Left ventricle myocardium superior (tissue), 1 donor: ENCODE data around the gene LRRC4C. TPM values are rescaled to one million over a fixed set of nuclear protein-coding genes. Genes with fewer than 3 reads are reported as not detected.
"Not testable (repeated sequence)": the region's sequence is repeated elsewhere in the genome, so short reads cannot be mapped to it uniquely, and the experiment has no call there.

Source experiments
- ATAC-seq: fragments of 200-7000 bp; cut with Tn5 transposase; one replicate; pipeline ENCODE4 v1.9.1; 2020; ENCODE audit warnings: mild to moderate bottlenecking, moderate library complexity
- DNase-seq: peaks from one replicate; pipeline ENCODE4 v3.0.0-alpha.2; 2020
- intact Hi-C: fragments of 100-400 bp; cut with micrococcal nuclease; formaldehyde crosslinking; loops from one replicate; pipeline ENCODE4 v1.11.0; 2022
- total RNA-seq: library from RNA; stranded (reverse); fragmentation: NEBNext Ultra II Directional; extraction: Animal tissue kit (Norgen Biotek cat#: 25700); gene quantifications from one replicate; pipeline ENCODE4 v1.2.1, GENCODE V29; 2021
- donor health status: DM: no; HTN: yes; CAD: no; lungs with severe emphysema.

Gene LRRC4C
- total RNA-seq, 1 donor from 2014 or later = 0.57 TPM

DNA sequence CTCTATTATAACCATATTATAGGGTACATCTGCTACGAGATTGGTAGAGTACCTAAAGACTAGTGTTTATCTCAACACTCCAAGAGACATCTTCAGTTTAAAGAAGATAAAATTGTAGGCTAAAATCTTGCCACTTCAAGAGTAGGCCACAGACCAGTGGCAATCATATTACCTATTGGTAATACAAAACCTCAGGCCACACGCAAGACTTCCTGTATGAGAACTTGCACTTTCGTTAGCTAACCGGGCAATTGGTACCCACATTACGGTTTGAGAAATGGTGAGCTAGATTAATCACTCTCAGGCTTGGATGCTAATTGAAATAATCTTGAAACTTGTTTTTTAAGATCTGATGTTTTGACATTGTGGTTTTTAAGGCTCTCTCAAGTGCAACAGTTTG is 772.7 kb downstream of the LRRC4C start:
- ATAC-seq = no peak
- no peak for DNase-seq
- intact Hi-C loops = no loop called here

DNA sequence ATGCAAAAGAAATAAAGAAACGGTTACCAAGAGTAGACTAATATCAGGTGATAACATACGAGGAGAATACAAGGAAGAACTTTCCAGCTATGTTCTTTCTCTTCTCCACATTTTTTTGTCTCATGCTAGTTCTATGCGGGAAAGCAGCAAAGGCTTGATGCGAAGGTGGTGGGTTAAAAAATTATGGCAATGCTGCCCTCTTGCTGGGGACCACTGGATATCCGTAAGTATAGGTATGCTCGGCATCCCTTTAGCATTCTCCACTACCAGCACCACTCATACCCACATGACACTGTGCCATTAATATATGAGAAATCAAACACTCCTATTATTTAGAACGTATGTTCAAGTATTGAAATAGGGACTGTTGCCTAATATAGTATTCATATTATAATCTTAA is 776.4 kb downstream of the LRRC4C start:
- intact Hi-C loops = no loop called here
- DNase-seq (no peak), ATAC-seq (no peak)

DNA sequence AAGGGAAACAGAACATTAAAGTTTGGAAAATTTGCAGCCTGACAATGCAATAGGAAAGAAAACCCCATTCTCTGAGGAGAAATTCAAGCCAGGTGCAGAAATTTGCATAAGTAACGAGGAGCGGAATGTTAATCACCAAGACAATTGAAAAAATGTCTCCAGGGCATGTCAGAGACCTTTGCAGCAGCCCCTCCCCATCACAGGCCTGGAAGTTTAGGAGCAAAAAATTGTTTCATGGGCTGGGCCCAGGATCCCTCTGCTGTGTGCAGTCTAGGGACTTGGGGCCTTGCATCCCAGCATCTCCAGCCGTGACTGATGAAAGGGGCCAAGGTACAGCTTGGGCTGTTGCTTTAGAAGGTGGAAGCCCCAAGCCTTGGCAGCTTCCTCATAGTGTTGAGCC is 780.2 kb downstream of the LRRC4C start:
- DNase-seq (no peak), ATAC-seq (no peak)
- intact Hi-C loops = no loop called here

DNA sequence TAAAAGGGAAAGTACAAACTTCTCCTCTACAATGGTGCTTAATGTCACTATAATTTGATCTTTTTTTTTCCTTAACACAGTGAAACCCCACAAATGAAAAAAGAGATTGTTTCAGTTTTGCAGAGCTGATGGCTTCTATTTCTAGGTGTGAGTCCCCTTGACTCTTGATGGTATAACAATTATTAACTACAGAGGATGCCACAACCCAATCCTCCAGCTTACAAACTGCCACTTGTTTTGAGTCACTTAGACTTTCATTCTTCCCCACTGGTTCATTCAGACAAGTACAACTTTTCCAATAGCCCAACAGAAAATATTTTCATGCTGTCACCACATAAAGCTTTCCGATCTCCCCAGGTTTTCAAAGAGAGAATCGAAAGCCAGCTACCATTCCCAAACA is 812.2 kb downstream of the LRRC4C start:
- intact Hi-C loops = no loop called here
- ATAC-seq = no peak
- DNase-seq = no peak

DNA sequence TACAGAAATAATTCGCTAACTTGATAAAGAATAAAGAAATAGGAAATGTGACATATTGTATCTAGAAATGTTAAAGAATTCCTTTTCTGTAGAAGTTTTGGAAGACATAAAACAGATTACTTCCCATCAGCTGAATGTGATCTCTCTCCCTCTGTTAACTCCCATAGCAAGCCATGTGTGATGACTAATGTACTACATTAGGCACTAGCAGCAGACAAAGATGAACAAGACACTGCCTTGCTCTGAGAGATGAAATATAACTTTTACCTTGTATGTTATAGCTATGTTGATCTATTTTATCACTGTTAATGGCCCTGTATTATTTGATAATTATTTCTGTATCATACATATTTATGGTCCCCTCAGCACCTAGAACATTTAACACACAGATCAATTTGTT is 817.2 kb downstream of the LRRC4C start:
- DNase-seq (no peak), ATAC-seq (no peak)
- intact Hi-C loops = no loop called here

DNA sequence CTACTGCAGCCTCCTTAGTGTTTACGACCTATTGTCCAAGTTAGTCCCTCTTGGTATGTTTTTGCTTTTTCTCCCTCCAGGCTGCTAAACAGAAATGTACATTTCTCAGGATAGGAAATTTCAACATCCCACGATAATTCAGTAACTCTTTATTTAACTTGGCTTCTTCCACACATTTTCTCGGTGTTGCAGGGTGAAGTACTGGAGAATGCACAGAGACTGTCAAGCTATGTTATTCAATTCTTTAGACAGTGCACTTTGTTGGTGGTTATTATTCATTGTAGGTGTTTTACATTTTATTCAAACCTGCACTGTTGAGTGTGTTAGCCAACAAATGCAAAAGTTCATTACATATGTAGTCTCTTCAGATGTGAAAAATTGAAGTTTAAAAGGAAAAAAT is 839.8 kb downstream of the LRRC4C start:
- DNase-seq (no peak), ATAC-seq (no peak)
- intact Hi-C loops = no loop called here

DNA sequence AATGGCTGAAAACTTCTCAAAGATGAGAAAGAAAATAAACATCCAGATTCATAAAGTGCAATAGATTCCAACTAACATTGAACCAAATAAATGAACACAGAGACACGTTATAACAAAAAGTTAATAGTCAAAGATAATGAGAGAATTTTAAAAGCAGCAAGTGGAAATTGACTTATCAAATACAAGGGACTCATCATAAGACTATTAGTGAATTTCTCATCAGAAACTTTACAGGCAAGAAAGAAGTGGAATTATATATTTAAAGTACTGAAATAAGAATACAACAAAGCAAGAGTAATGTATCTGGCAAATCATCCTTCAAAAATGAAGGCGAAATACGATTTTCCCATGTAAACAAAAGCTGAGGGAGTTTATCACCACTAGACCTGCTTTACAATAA is 852.7 kb downstream of the LRRC4C start:
- DNase-seq (no peak), ATAC-seq (no peak)
- intact Hi-C loops = no loop called here

DNA sequence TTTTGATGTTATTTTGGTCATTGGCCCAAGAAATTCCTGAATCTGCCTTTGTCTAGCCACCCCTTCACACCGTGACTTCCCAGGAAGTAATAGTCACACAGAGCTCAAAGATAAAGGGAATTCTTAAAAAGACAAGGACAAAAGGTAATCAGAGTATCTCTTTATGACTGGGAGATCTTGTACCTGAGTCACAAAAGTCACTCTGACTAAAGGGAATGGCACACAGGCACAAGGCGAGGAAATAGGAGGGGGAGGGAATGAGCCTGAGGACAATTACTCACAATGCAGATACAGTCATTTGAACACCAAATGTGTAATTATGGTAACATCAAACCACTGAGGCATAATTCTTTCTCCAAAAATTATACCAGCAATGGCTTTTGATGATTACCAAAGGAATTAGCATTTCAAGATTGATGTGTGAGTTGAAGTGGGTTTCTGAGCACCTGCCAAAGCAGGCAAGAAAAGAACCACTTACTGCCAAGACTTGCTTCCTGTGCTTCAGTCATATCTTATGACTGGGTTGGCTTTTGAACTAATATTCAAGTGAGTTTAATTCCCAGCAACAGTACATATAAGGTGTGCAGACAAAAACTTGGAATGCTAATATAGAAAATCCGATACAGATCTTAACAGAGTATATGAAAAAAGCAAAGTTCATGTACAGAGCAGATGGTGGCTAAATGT is 856.4 kb downstream of the LRRC4C start:
- no peak for ATAC-seq
- intact Hi-C loops = no loop called here
- no peak for DNase-seq

DNA sequence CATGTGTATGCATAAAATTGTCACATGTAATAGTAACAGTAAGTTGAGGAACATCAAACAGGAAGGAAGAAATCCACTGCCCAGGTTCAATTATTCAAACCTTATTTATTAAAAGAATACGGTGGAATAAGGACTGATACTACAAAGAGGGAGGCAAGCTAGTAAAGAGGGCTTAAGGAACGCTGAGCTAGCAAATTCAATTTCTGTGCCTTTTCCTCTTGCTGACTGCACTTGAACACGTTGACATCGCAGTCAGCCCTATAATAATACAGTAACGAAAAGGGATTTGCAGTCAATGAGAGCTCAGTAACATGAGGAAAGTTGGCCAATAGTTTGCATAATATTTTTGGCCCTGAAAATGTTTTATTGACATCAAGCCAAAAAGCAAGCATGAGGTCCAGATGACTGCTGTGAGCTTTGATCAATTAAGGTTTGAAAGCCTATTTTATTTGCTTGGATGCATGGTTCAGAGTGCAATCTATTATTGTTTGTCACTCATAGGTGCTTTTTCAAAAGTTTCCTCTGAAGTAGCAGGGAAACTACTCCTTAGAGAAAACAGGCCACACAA is 861.8 kb downstream of the LRRC4C start:
- no peak for DNase-seq
- no peak for ATAC-seq
- intact Hi-C loops = no loop called here

DNA sequence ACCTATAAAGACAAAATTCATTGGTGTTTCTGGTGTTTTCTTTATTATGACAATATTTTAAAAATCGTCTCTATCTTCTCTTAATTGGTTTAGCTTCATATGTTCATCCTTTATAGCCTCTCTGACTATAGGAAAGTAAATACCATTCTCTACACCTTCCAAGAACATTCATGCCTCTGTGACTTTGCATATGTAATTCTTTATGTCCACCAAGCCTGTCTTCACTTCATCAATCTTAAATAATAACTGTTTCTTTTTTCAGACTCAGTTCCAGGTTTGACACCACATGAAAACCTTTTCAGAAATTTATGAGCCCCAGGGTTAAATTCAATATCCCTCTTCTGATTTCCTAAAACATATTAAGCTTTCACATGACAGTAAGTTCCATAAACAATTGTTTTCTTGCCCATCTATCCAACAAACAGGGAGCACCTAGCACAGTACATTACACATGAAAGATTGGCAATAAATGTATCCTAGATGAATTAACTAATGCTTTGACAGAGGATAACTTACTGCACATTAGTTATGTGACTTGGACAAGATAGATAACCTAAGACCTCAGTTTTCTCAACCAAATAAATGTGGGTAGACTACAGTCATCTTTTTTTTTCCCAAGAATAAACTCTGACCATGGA is 886.1 kb downstream of the LRRC4C start:
- DNase-seq = no peak
- ATAC-seq = no peak
- intact Hi-C loops = no loop called here

DNA sequence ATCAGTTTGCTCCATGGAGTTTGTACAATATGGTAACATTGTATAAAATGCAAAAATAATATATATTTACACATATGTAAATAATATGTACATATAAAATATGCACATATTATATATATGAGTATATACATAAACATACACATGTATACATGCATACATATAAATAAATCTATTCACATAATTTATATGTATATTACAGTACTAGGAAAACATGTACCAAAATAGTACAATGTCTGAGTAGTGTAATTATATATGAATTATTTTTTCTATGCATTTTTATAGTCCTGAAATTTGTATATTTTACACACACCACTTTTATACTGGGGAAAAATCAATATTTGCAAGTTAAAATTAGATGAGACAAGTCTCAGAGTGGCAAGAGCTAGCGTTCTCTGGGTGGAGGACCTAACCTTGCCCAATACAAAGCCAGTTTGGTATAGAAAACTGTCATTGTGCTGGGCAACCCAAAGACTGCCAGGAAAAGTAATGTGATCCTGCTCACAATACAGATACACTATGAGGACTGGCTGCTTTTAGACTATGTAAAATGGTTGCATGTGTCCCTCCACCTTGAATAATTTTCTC is 889.4 kb downstream of the LRRC4C start:
- DNase-seq (no peak), ATAC-seq (no peak)
- intact Hi-C loops = no loop called here

DNA sequence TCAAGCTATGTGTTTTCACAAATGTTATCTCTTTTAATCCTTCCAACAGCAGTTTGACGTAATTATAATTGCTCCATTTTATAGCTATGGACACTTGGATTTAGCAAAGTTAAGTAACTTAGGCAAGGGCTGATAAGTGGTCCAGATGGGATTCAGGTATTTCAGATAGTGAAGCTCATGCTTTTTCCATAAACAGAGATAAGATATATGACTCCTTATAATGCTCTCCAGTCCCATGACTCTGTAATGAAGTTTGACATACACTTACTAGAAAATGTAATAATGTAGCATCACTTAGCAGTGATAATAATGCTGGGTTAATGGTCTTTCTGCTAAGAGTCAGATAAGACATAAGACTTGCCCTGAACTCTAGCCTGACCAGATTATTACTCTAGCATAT is 892.1 kb downstream of the LRRC4C start:
- ATAC-seq (no peak), DNase-seq (no peak)
- intact Hi-C loops = no loop called here

DNA sequence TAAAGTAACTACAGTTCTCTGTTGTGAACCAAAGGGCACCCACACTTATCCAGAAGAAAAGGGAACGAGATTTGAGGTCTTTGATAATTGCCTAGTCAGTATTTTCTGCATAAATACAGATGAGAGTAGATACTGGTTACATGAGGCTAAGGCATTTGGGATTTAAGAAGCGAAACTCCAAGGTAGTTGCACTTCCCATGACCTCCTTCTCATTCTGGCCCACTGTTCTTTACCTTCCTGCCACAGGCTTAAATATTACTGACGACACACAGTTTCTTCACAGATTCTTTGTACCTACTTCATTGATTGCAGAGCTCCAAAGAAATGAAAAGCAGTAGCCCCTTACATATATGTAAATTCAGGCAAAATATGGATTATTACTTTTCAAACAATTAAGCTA is 915.3 kb downstream of the LRRC4C start:
- ATAC-seq (no peak), DNase-seq (no peak)
- intact Hi-C loops = no loop called here

DNA sequence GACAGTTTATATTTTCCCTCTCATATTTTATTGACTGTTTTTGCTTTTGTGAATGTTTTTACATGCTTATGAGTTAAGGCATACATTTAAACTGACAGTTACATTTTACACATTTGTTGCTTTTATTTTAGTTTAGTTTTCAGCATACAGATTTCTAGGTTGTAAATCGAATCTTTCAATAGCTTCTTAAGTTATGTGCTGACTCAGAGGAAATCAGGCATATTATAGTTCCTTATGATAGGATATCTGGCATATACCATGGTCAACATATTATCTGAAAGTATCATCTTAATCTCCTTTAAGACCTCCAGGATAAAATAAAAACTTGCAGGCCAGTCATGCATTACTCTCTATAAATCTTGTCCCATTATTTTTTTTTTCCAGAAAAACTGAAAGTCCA is 916.6 kb downstream of the LRRC4C start:
- DNase-seq = no peak
- intact Hi-C loops = no loop called here

DNA sequence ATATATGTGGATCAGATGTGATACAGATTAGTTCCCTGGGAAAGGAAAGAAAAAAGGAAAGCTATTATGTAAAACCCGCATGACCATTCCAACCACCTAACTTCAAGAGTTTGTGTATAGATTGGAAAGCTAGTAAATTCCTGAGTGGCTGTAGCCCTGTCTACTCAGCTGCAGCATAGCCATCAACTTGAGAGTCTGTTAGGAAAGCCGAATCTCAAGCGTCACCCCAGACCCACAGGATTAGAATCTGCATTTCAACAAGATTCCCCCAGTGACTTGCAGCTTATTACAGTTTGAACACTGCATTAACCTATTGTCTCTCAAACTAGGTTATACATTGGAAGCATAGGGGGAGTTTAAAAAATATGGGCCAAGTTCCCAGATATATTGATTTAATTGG is 921.7 kb downstream of the LRRC4C start:
- no peak for ATAC-seq
- intact Hi-C loops = no loop called here

More for the DNA sequence above, 916.6 kb downstream of the LRRC4C start:
- no peak for ATAC-seq

DNA sequence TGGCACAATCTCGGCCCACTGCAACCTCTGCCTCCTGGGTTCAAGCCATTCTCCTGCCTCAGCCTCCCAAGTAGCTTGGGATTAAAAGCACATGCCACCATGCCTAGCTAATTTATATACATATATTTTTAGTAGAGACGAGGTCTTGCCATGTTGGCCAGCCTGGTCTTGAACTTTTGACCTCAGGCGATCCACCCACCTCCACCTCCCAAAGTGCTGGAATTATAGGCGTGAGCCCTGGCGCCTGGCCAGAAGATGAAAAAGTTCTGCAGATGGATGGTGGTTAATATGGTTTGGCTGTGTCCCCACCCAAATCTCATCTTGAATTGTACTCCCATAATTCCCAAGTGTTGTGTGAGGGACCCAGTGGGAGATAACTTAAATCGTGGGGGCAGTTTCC is 937.4 kb downstream of the LRRC4C start:
- ATAC-seq, intact Hi-C loops, DNase-seq: not testable (repeated sequence)

More for the DNA sequence above, 921.7 kb downstream of the LRRC4C start:
- no peak for DNase-seq

DNA sequence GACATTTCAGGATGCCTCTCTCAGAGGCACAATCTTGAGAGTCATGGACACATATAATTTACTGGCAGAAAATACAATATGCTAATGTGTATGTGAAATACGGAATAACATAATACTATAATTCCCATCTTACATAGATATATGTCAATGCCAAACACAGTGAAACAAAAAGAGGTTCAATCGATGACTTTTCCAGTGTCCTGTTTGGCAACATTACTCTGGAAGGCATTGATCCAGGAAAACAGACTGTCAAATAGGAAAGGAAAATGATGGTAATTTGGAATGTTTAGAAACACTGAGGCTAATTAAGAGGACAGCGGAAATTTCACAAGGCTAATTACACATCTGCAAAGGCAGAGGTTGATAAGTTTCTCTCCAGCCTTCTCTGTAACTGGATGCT is 942.3 kb downstream of the LRRC4C start:
- no peak for ATAC-seq
- no peak for DNase-seq
- intact Hi-C loops = no loop called here

DNA sequence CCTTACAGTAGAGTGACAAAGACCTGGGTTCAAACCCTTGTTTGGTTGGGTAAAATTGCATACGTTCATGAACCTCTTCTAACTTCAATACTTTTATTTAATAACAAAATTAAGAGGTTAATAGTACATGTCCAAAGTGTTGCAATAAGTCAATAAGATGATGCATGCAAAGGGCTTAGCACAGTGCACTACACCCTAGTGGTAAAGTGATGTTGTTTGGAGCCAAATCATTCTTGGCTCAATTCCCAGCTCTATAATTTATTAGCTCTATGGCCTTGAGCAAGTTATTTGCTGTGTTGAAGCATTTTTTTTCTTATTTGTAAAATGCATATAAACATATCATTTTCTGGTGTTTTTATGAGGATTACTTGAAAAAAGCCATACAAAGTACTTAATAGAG is 945.3 kb downstream of the LRRC4C start:
- intact Hi-C loops = no loop called here
- DNase-seq = no peak
- no peak for ATAC-seq

DNA sequence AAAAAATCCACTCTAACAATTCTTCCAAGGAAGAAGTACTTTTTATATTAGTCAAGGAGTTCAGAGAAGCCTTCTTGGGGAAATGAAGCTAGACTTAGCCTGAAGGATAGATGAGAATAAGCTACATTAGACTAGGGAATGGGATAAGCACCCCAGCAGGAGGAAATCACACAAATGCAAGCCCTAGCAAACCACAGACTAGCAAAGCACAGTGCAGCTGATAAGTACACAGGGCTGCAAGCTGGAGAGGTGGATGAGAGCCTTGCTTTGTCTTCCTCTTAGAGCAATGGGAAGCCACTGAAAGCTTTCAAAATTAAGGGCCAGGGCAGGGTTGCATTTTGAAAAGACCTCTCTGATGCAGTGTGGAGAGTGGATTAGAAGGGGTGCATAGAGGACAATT is 946.2 kb downstream of the LRRC4C start:
- no peak for DNase-seq
- intact Hi-C loops = no loop called here
- no peak for ATAC-seq

DNA sequence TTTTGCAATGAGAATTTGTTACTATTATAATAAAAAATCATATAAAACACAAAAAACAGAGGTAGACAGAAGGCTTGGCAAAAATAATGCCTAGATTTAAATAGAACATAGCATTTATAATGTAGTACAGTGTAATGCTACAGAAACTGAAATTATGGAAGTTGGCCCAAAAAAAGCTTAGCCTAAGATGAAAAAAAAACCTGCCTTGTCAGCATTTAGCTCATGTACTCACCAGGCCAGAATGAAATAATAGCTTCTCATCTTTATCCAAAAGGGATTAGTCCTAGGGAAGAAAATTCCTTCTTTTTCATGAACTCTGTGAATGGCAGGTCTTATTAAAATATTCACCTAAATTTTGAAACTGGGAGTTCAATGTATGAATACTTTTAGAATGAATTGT is 951.1 kb downstream of the LRRC4C start:
- DNase-seq (no peak), ATAC-seq (no peak)
- intact Hi-C loops = no loop called here

DNA sequence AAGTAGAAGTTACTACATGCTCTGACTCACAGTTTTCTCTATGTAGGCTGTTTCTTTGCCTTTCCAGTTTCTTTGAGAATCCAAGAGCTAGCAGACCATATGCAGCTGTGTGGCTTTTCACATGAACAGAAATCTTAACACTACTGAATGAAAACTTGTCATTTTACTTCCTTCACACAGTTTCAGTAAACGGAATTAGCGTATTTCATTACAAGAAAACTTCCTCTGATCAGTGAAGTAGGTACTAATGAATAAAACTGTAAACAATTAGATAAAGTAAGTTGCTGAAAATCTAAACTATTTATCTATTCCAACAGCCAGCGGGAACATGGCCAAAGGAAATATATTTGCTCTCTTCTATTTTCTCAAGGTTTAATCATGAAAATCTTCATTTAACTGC is 953.2 kb downstream of the LRRC4C start:
- DNase-seq (no peak), ATAC-seq (no peak)
- intact Hi-C loops = no loop called here
